ENCODE data around the gene BANP. TPM values are rescaled to one million over a fixed set of nuclear protein-coding genes. Genes with fewer than 3 reads are reported as not detected.
A peak's percentile ranks its signal among the peaks of the same experiment; 100 is the strongest.
"Not testable (repeated sequence)": the region's sequence is repeated elsewhere in the genome, so short reads cannot be mapped to it uniquely, and the experiment has no call there.

The BANP gene
- total RNA-seq, 2 experiments from 2014 or later, result 35.1 to 38.6 TPM

DNA sequence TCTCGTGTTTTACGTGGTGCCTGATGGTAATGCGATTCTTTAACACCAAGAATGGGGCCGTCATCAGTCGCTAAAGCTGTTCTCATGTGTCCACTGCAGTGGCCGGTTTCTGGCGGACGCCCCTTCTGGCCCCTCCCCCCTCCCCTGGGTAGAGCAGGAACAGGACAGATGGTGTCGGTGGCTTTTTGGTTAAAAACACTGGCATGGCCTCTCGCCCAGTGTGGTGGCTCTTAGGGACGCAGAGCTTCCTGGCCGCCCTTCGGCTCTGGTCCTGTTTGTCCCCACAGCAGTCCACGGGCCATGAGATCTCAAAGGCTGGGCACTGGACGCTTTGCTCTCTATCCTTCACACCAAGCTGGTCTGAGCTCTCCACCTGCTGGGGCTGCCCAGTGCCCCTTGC lies 151.8 kb downstream of the BANP start:
- Mint-ChIP-seq H3K27me3 (ENCODE audit: low read depth) (peaks cover 16% of the 10 kb centered on the region), H3K4me3 (no peak overlapping the region), H3K9me3 (no peaks in the 10 kb centered on the region), H3K27ac (no peak overlapping the region), H3K36me3 (ENCODE audit: low read depth) (no peaks in the 10 kb centered on the region), H3K4me1 (ENCODE audit: low read depth) (peaks cover 1% of the 10 kb centered on the region)
- intact Hi-C loops (cut with micrococcal nuclease), result no loop called here
- DNase-seq, result no peak
- CTCF ChIA-PET, result no interaction called here

DNA sequence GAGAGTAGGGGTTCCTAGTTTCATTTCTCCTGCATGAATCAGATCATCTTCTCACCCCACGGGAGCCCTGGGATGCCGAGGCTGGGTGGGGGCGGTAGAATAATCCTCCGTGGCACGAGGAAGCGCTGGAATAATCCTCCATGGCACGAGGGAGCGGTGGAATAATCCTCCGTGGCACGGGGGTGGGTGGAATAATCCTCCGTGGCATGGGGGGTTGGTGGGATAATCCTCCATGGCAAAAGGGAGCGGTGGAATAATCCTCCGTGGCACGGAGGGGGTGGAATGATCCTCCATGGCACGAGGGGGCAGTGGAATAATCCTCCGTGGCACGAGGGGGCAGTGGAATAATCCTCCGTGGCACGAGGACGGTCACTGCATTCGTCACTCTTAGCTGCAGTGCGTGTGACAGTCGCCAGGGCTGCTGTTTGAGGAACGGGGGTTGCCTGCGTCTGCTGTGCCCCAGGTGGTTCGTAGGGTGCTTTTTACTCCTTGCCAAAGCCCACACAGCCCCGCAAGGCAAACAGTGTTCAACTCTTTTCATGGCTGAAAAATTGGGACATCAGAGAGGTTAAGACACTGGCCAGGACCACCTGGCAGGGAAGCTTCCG lies 152.5 kb downstream of the BANP start:
- Mint-ChIP-seq H3K4me3 (no peak overlapping the region), H3K9me3 (no peaks in the 10 kb centered on the region), H3K4me1 (ENCODE audit: low read depth) (peaks cover 1% of the 10 kb centered on the region), H3K36me3 (ENCODE audit: low read depth) (no peaks in the 10 kb centered on the region), H3K27me3 (ENCODE audit: low read depth) (peaks cover 16% of the 10 kb centered on the region), H3K27ac (no peak overlapping the region)
- intact Hi-C loops (cut with micrococcal nuclease), result no loop called here
- CTCF ChIA-PET, result no interaction called here
- DNase-seq, result no peak

DNA sequence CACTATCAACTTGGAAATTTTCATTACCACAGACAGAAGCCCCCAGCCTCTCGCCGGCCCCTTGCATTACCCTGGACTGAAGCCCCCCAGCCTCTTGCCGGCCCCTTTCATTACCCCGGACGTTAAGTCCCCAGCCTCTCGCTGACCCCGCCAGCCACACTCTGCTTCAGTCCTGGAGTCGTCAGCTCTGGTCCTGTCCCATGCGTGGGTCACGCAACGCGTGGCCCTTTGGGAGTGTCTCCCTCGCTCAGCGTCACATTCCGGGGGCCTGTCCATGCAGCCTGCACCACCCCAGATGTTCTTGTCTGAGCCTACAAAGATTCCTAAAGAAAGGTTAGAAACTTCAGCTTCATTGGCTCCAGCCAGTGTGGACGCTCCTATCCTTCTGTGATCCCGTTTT lies 153.1 kb downstream of the BANP start:
- H3K4me3 Mint-ChIP-seq; H3K27ac Mint-ChIP-seq; H3K9me3 Mint-ChIP-seq; DNase-seq; H3K4me1 Mint-ChIP-seq (ENCODE audit: low read depth); CTCF ChIA-PET; intact Hi-C loops (cut with micrococcal nuclease); H3K36me3 Mint-ChIP-seq (ENCODE audit: low read depth): not testable (repeated sequence)
- H3K27me3 Mint-ChIP-seq (ENCODE audit: low read depth), result peaks cover 10% of the 10 kb centered on the region

DNA sequence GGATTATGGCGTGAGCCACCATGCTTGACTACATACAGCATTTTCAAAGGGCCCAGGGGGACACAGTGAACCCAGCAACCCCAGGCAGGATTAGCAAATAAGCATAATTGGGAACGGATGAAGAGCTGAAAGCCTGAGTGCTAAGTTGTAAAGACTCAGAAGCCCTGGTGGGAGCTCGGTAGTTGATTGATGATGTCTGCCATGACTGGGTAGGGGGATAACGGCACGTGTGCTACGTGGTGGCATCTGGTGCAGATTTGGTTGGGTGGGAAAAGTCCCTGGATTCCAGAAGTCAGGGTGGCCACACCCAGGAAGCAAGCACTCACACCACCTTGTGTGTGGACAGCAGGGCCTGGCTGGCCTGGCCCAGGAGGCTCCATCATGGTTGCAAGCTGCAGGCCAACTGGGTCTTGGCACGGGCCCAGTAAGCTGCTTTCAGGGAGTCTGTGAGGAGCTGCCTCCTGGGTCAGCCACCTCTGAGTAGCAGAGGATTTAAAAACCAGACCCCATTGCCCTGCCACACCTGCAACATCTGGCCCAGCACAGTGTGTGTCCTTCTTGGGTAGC lies 154.4 kb downstream of the BANP start:
- H3K27ac Mint-ChIP-seq; H3K9me3 Mint-ChIP-seq; CTCF ChIA-PET; H3K36me3 Mint-ChIP-seq (ENCODE audit: low read depth); intact Hi-C loops (cut with micrococcal nuclease); H3K4me1 Mint-ChIP-seq (ENCODE audit: low read depth); H3K4me3 Mint-ChIP-seq; H3K27me3 Mint-ChIP-seq (ENCODE audit: low read depth); DNase-seq: not testable (repeated sequence)

DNA sequence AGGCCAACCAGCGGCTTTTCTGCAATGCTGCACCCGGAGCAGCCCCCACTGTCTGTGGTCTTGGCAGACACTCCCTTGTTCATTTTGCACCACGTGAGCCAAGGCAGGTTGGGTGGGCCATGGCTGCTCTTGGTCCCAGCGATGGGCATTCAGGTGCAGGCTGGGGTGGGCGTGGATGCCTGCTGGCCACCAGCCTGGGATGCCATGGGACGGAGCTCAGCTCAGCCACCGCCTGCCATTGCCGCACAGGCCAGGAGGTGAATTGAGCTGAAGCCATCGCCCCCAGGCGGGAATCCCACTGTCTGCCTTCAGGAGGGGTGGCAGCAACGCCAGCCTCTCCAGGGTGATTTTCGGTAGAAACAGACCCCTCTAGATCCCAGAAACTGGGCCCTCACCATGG lies 155.3 kb downstream of the BANP start:
- H3K4me3 Mint-ChIP-seq; DNase-seq; intact Hi-C loops (cut with micrococcal nuclease); H3K4me1 Mint-ChIP-seq (ENCODE audit: low read depth); H3K27ac Mint-ChIP-seq; CTCF ChIA-PET; H3K27me3 Mint-ChIP-seq (ENCODE audit: low read depth); H3K36me3 Mint-ChIP-seq (ENCODE audit: low read depth); H3K9me3 Mint-ChIP-seq: not testable (repeated sequence)

DNA sequence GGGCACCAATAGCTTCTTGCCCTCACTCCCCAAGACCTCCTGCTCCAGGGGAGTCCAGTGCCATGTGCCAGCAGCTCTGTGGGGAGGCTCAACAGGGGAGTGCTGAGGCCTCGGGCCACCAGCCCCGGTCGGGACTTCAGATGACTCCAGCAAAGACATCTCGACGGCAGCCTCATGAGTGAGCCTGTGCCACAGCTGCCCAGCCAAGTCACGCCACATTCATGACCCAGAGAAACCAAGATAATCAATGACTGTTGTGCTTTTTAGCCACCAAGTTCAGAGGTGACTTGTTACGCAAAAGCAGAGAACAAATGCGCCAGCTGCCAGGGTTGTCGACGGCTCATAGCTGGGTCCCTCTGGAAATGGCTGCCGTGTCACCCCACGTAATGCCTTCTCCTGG lies 157.5 kb downstream of the BANP start:
- Mint-ChIP-seq H3K36me3 (ENCODE audit: low read depth) (no peaks in the 10 kb centered on the region), H3K4me3 (no peak overlapping the region), H3K27me3 (ENCODE audit: low read depth) (no peaks in the 10 kb centered on the region), H3K9me3 (no peaks in the 10 kb centered on the region), H3K4me1 (ENCODE audit: low read depth) (peaks cover 3% of the 10 kb centered on the region), H3K27ac (no peak overlapping the region)
- no peak for DNase-seq
- intact Hi-C loops (cut with micrococcal nuclease), result no loop called here
- CTCF ChIA-PET, result no interaction called here

DNA sequence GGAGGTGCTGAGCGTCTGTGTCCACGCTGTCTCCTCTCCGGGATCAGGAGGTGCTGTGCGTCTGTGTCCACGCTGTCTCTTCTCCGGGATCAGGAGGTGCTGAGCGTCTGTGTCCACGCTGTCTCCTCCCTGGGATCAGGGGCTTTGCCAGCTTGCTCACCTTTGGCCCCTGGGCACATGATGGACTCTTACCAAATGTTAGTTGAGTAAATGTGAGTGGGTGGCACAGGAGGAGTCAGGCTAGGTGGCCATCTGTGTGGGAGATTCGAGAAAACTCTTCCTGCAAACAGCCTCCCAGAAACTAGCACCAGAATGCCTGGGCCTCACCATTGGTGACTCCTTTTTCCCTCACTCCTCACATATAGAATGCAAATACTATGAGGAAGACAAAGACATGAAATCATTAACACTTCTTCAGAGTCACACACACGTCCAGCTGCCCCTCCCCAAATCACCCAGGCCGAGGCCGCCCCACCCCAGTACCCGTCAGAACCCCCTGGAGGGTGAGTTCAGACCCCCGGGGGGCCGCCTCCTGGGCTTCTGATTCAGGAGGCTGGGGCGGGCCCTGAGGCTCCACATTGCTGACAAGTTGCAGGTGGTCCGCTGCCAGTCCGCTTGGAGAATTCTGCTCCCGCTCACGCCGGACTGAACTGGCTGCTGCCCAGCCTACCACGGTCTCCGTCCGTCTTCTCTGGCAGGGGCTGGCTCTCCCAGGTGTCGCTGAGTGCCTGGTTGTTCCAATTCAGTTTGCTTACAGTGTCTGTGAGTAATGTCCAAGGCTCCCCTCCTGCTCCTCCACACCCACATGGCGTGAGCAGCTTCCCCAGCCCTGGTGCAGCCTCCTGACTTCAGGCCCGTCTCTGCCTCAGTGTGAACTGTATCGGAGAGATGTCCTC lies 158.7 kb downstream of the BANP start:
- CTCF ChIA-PET; H3K4me3 Mint-ChIP-seq; H3K9me3 Mint-ChIP-seq; DNase-seq; H3K27me3 Mint-ChIP-seq (ENCODE audit: low read depth); H3K36me3 Mint-ChIP-seq (ENCODE audit: low read depth); H3K4me1 Mint-ChIP-seq (ENCODE audit: low read depth); H3K27ac Mint-ChIP-seq; intact Hi-C loops (cut with micrococcal nuclease): not testable (repeated sequence)

DNA sequence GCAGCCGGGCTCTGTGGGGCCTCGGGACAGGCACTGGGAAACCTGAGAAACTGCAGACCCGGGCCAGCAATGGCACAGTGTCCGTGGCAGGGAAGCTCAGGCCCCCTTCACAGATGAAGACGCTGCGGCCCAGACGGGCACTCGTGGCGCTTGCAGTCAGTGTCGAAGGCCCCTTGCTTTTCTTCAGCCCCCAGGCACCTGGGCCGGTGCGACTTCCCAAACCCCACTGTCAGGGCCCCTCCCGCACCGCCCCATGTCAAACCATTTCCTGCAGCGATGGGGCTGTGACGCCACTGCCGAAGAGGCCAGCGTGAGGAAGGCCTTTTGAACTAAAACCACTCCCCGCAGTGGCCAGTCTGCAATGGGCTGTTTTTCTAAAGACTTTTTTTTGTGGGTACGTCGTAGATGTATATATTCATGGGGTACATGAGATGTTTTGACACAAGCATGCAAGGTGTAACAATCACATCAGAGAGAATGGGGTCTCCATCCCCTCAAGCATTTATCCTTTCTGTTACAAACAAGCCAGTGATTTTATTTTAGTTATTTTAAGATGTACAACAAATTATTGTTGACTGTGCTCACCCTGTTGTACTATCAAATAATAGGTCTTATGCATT lies 159.8 kb downstream of the BANP start:
- H3K36me3 Mint-ChIP-seq (ENCODE audit: low read depth); H3K9me3 Mint-ChIP-seq; H3K4me3 Mint-ChIP-seq; H3K27ac Mint-ChIP-seq; H3K27me3 Mint-ChIP-seq (ENCODE audit: low read depth); CTCF ChIA-PET; intact Hi-C loops (cut with micrococcal nuclease); H3K4me1 Mint-ChIP-seq (ENCODE audit: low read depth): not testable (repeated sequence)
- DNase-seq, result peak; percentile 10

DNA sequence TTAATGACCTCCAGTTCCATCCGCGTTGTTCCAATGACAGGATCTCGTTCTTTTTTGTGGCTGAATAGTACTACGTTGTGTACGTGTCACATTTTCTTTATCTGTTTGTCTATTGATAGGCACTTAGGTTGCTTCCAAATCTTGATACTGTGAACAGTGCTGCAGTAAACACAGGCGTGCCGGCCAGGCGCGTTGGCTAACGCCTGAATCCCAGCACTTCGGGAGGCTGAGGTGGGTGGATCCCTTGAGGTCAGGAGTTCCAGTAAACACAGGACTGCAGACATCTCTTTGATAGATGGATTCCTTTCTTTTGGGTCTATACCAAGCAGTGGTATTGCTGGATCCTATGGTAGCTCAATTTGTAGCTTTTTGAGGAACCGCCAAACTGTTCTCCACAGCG lies 160.7 kb downstream of the BANP start:
- H3K4me1 Mint-ChIP-seq (ENCODE audit: low read depth); H3K4me3 Mint-ChIP-seq; DNase-seq; CTCF ChIA-PET; H3K9me3 Mint-ChIP-seq; H3K27me3 Mint-ChIP-seq (ENCODE audit: low read depth); intact Hi-C loops (cut with micrococcal nuclease); H3K36me3 Mint-ChIP-seq (ENCODE audit: low read depth); H3K27ac Mint-ChIP-seq: not testable (repeated sequence)

DNA sequence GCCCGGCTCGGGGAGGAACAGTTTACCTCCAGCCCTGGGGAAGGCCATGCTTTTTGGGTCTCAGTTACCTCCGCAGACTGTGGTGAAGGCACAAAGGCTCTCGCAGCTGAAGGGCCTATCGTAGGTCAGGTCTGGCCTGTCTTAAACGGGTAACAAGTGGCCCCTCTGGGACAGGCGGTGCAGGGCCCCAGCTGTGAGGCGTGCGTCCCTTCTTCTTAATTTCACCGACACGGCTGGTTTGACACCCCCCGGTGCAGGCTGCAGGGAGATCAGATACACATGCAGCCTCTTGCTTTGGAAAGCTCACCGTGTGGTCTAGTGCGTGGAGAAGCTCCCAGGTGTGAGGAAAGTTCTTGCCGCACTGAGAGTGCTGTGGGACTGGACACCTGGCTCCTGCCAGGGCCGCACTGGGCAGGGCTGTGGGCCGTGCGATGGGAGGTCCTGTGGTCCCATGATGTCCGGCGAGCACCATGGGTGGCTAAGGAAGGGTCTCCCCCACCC lies 162.4 kb downstream of the BANP start:
- no peak overlapping the region for H3K4me3 Mint-ChIP-seq
- H3K27me3 Mint-ChIP-seq (ENCODE audit: low read depth), result no peaks in the 10 kb centered on the region
- H3K27ac Mint-ChIP-seq, result no peak overlapping the region
- no peaks in the 10 kb centered on the region for H3K36me3 Mint-ChIP-seq (ENCODE audit: low read depth)
- intact Hi-C loops (cut with micrococcal nuclease), result no loop called here
- H3K9me3 Mint-ChIP-seq, result no peaks in the 10 kb centered on the region
- peaks cover 3% of the 10 kb centered on the region for H3K4me1 Mint-ChIP-seq (ENCODE audit: low read depth)
- DNase-seq, result no peak
- CTCF ChIA-PET, result no interaction called here

DNA sequence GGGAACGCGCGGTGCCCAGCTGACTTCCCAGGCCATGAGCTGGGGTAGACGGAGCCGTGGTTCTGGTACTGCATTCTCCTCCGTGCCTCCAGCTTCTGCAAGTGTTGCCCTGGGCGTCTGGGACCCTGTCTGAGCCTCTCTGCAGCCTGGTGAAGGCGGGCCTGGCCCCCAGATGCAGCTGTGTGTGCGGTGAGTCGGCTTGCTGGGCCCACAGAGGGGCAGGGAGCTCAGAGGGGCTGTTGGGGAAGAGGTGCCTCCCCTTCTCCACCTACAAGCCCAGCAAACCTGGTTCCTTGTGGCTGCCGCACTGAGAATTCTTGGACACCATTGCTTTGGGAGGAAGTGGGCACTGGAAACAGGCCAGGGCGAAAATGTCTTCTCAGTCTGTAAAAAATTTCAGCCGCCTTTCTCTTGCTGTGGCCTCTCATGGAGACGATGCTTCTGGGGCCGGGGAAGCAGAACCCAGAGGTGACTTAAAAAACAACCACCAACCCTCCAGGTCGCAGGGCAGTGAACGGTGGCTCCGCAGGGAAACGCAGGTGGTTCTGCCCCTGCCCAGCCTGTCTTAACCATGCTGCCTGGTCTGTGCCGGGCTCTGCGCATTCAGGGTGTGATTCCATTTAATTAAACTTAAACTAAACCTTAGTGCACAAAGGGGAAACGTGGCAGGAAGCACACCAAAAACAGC lies 163.5 kb downstream of the BANP start:
- H3K4me3 Mint-ChIP-seq; H3K9me3 Mint-ChIP-seq; H3K36me3 Mint-ChIP-seq (ENCODE audit: low read depth); DNase-seq; CTCF ChIA-PET; H3K27me3 Mint-ChIP-seq (ENCODE audit: low read depth); H3K4me1 Mint-ChIP-seq (ENCODE audit: low read depth); intact Hi-C loops (cut with micrococcal nuclease); H3K27ac Mint-ChIP-seq: not testable (repeated sequence)

DNA sequence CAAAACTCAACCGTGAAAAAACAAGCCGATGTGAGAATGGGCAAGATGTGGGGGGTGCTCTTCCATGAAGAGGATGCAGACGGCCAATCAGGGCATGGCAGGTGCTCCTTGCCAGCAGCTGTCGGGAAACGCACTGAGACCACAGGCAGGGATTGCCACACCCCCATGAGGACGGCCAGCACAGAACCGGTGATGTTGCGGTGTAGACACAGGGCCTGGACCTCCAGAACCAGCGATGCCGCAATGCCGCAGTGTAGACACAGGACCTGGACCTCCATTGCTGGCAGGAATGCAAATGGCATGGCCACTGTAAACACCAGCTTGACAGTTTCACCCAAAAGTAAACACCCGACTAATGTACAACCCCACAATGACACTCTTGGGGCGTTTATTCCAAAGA lies 164.9 kb downstream of the BANP start:
- Mint-ChIP-seq H3K27ac (no peak overlapping the region), H3K9me3 (no peaks in the 10 kb centered on the region), H3K4me1 (ENCODE audit: low read depth) (peaks cover 3% of the 10 kb centered on the region), H3K4me3 (no peak overlapping the region), H3K27me3 (ENCODE audit: low read depth) (no peaks in the 10 kb centered on the region), H3K36me3 (ENCODE audit: low read depth) (no peaks in the 10 kb centered on the region)
- DNase-seq, result no peak
- CTCF ChIA-PET, result no interaction called here
- intact Hi-C loops (cut with micrococcal nuclease), result no loop called here
